HG03571 (cell line): ENCODE data around the gene UBE2D1.

Experiments
- ATAC-seq: cut with Tn5 transposase; IDR thresholded peaks from one replicate; pipeline ENCODE4 v1.9.1; 2021; ENCODE audit not compliant: unreplicated experiment

Gene UBE2D1

GRCh38 chr10:58336242-58336641 is 1.4 kb downstream of the UBE2D1 start:
- no peak for ATAC-seq

GRCh38 chr10:58341422-58341821 is 6.6 kb downstream of the UBE2D1 start:
- ATAC-seq, result no peak

DNA sequence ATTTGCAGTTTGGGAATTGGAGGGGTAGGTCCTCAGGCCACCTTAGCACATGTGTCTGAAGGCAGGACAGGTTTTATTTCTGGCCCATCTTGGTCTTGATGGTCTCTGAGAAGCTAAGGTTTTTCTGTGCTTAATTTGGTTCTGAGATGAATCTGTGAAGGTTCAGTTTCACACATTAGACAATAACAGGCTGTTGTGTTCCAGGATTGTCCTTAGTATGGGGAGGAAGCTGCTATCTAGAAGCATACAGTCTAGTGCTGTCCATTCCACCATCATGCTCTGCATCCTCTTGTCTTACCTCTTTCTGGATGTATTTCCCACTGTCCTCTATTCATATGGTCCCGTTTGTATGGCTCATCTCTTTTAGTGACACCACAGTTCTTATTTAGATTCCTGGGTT is 7.1 kb downstream of the UBE2D1 start:
- peak; percentile 41 for ATAC-seq

- ATAC-seq, result no peak
Observed at GRCh38 chr10:58347967-58348366, 13.2 kb downstream of the UBE2D1 start.

DNA sequence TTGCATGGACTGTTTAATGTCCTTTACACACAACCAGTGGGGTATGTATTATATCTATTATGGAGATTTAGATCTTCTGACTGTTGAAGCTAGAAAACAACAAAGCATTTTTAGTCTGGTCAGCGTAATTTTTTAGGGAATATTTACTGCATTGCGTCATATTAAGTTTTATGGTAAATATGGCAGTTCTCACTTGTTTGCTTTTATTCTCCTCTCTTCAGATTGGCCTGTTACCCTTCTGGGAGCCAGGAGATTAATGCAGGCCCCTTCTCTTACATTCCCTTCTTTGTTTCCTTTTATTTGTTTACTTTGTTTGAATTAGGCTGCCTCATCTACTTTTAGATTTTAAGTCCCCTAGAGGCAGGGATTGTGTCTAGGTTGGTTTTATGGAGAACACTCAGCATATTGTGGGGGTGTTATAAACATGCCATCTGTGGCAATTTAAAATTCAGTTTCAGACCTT is 13.8 kb downstream of the UBE2D1 start:
- no peak for ATAC-seq

- no peak for ATAC-seq
Observed at GRCh38 chr10:58350023-58350422, 15.2 kb downstream of the UBE2D1 start.

DNA sequence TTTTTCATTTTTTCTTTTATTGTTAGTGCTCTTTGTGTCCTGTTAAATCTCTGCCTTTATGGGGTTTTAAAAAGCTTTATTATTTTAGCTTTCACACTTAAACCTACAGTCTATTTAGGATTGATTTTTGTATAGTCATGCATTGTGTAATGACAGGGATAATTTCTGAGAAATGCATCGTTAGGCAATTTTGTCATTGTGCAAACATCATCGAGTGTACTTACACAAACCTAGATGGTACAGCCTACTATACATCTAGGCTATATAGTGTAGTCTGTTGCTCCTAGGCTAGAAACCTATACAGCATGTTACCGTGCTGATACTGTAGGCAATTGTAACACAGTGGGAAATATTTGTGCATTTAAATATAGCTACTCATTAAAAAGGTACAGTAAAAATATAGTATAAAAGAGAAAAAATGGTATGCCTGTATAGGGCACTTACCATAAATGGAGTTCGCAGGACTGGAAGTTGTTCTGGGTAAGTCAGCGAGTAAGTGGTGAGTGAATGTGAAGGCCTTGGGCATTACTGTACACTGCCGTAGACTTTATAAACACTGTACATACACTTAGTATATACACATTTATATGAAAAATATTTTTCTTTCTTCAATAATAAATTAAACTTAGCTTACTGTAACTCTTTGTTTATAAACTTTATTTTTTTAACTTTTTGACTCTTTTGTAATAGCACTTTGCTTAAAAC is 16.0 kb downstream of the UBE2D1 start:
- no peak for ATAC-seq

DNA sequence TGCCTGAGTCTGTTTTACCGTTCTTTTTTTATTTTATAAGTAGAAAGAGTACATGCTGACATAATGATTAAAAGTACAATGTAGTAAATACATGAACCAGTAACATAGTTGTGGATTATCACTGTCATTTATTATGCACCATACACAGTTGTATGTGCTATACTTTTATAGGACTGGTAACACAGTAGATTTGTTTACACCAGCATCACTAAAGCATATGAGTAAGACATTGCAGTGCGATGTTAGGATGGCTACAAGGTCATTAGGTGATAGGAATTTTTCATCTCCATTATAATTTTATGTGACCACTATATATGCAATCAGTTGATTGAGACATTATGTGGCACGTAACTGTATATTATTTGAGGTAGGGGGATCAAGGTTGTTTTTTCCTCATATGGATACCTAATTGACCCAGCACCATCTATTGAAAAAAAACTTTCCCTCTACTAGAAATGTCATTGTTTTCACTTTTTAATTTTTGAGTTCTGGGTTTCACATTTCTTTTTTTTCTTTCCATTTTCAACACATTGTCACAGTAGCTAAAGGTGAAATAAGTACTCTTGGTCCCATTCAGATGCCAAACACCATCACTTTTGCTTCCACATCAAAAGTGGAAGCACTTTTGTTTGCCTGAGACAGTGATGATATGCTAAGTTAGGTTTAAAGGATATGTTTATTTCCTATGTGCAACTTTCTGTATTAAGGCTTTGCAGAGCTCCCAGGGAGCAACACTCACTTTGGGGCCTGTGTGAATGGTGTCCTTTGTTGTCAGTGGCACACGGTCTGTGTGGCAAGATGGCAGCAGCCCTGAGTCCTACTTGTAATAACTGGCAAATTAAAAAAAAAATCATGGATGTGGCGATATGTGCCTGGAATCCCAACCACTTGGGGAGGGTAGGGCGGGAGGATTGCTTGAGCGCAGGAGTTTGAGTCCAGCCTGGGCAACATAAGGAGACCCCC is 17.1 kb downstream of the UBE2D1 start:
- ATAC-seq, result no peak

GRCh38 chr10:58352956-58353610 is 18.3 kb downstream of the UBE2D1 start:
- ATAC-seq, result no peak

DNA sequence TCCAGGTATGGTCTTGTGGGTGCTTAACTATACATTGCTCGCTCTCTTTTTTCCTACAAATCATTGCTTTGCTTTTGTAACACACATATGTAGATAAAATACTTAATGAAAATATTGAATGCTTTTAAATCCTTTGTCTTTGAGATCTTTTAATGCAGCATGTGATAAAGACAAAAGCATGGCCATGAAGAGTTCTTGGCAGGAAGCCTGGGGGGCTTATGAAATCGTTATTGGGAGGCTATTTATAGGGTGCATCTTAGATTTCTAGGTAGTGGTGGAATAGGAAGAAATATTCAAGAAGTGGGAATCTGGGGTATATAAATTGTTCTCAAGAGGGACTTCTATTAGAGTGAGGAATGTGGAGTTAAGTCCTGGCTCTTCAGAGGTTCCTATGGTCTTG is 21.9 kb downstream of the UBE2D1 start:
- ATAC-seq, result no peak

- ATAC-seq, result no peak
Observed at GRCh38 chr10:58358314-58358933, 23.6 kb downstream of the UBE2D1 start.

GRCh38 chr10:58358947-58359346 is 24.1 kb downstream of the UBE2D1 start:
- no peak for ATAC-seq

GRCh38 chr10:58359541-58359940 is 24.7 kb downstream of the UBE2D1 start:
- ATAC-seq, result no peak

DNA sequence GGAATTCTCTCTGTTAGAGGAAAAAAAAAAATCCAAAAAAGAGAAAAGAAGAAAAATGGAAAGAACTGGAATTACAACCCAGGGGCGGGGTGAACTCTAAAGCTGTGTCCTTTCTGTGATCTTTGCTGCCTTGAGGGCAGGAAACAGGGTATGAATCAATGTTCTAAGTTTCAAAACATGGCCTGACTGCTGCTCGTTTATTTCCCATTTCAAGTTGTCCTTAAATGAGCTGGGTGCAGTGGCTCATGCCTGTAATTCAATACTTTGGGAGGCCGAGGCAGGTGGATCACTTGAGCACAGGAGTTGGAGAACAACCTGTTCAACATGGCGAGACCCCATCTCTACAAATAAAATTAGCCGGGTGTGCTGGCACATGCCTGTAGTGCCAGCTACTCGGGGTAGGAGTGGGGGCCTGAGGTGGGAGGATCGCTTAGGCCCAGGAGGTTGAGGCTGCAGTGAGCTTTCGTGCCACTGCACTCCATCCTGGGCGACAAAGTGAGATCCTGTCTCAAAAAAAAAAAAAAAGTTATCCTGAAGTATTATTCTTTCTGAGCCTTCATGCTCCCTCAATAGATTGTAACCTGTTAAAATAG is 25.7 kb downstream of the UBE2D1 start:
- ATAC-seq, result no peak

DNA sequence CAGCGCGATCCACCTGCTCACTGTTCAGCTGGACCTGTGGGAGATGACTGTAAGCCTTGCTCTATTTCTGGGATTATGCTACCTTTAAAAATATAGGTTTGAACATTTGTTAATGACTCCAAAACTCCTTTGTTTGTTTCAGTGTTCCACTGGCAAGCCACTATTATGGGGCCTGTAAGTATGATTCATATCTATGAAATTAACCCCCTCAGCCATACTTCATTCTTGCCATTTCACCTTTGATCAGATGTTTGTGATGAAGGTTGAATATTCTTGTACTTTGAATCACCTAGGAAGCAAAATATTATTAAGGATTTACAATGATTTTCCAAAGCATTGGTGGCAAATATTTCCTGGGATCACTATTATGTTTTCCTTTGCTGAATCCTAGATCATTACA is 26.5 kb downstream of the UBE2D1 start:
- no peak for ATAC-seq

GRCh38 chr10:58362027-58362789 is 27.4 kb downstream of the UBE2D1 start:
- no peak for ATAC-seq

DNA sequence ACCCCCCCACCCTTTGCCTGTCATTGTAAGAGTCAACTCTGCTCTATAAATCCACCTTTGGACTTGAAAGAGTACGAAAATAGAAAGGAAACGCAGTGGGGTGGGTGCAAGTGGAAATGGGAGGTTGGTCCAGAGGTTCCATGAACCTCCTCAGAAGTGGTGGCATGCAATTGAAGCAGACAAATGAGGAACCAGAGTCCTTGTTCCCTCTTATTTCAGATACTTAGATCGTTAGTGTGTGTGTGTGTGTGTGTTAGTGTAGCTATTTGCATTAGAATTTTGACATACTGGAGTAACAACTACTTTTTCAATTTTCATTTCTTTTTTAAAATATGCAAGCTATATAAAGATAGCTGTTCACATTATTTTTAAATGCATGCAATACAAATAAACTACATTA is 32.3 kb downstream of the UBE2D1 start:
- ATAC-seq, result no peak

GRCh38 chr10:58371473-58371872 is 36.7 kb downstream of the UBE2D1 start:
- ATAC-seq, result no peak

- ATAC-seq, result peak; percentile 71
Observed at GRCh38 chr10:58372607-58373441, 38.0 kb downstream of the UBE2D1 start.
